Measurements from ENCODE around the gene PPARG.

The PPARG gene

GRCh38 chr3:12340506-12340905, 51.6 kb downstream of the PPARG start:
- TF ChIP-seq, protein P1, sequence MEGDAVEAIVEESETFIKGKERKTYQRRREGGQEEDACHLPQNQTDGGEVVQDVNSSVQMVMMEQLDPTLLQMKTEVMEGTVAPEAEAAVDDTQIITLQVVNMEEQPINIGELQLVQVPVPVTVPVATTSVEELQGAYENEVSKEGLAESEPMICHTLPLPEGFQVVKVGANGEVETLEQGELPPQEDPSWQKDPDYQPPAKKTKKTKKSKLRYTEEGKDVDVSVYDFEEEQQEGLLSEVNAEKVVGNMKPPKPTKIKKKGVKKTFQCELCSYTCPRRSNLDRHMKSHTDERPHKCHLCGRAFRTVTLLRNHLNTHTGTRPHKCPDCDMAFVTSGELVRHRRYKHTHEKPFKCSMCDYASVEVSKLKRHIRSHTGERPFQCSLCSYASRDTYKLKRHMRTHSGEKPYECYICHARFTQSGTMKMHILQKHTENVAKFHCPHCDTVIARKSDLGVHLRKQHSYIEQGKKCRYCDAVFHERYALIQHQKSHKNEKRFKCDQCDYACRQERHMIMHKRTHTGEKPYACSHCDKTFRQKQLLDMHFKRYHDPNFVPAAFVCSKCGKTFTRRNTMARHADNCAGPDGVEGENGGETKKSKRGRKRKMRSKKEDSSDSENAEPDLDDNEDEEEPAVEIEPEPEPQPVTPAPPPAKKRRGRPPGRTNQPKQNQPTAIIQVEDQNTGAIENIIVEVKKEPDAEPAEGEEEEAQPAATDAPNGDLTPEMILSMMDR (conservative IDR thresholded peaks at IDR 0.05; ENCODE audit: control insufficient read depth, insufficient read depth, low read depth, low read length) = no peak
- DNase-seq (ENCODE audit: low read depth) = no peak
- no peak overlapping the region for H3K4me3 ChIP-seq (ENCODE audit: control insufficient read depth, low read depth, low read length)

DNA sequence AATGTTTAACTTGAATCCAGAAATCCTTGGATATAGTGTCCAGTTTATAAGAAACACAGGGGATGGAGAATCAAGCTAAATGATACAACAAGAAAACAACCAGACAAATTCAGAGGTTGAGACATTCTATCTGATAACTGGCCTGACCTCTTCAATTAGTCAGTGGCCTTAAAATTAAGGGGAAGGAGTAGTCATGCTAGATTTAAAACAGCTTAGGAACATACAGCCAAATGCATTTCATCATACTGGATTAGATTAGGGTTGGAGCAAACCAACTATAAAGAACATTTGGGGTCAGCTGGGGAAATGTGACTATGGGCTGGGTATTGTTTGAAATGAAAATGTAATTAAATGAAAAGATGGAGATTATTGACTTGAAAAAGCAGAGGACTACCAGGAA, 53.3 kb downstream of the PPARG start:
- no peak overlapping the region for H3K4me3 ChIP-seq (ENCODE audit: control insufficient read depth, low read depth, low read length)
- TF ChIP-seq, protein P1 (conservative IDR thresholded peaks at IDR 0.05; ENCODE audit: control insufficient read depth, insufficient read depth, low read depth, low read length) = no peak
- peak; percentile 36 for DNase-seq (ENCODE audit: low read depth)

GRCh38 chr3:12343047-12343501, 54.2 kb downstream of the PPARG start:
- H3K4me3 ChIP-seq (ENCODE audit: control insufficient read depth, low read depth, low read length) = no peak overlapping the region
- DNase-seq (ENCODE audit: low read depth) = no peak
- TF ChIP-seq, protein P1 (conservative IDR thresholded peaks at IDR 0.05; ENCODE audit: control insufficient read depth, insufficient read depth, low read depth, low read length) = no peak

DNA sequence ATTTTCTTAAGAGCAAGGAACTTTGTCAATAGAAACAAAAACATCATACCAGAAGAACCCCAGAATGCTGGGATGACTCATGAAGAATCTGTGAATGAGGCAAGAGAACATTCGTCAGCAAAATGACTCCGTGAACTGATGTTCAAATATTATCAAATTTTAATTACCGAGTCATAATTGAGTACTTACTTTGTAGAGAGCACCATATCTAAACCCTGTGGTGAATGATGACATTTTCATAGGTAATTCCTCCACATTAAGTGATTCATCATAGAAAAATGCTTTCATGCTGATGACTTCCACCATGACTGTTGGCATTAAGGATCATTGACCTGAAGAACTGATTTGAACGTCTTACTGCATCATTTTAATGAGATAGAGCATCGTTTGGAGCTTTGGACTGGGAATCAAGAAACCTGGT, 56.3 kb downstream of the PPARG start:
- TF ChIP-seq, protein P1 (conservative IDR thresholded peaks at IDR 0.05; ENCODE audit: control insufficient read depth, insufficient read depth, low read depth, low read length) = no peak
- no peak overlapping the region for H3K4me3 ChIP-seq (ENCODE audit: control insufficient read depth, low read depth, low read length)
- DNase-seq (ENCODE audit: low read depth) = peak; percentile 94

- no peak overlapping the region for H3K4me3 ChIP-seq (ENCODE audit: control insufficient read depth, low read depth, low read length)
- TF ChIP-seq, protein P1 (conservative IDR thresholded peaks at IDR 0.05; ENCODE audit: control insufficient read depth, insufficient read depth, low read depth, low read length) = no peak
- no peak for DNase-seq (ENCODE audit: low read depth)
Measured at GRCh38 chr3:12345584-12346494, 57.0 kb downstream of the PPARG start.

DNA sequence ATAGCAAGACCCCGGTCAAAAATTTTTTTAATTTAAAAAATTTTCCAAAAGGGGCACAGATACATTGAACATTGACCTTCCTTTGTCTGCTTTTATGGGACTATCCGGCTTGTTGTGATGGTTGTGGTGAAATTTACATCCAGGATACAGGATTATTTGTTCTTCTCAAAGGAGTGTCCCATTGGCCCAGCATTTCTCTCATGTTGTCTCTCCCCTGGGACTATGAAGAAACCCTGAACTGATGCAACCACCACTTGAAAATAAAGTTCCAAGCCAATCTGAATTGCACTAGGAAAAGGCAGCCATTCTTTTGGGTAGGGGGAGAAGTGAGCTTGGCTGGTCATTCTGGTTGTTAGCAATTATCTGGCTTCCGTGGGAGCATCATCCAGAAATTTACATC, 58.4 kb downstream of the PPARG start:
- no peak overlapping the region for H3K4me3 ChIP-seq (ENCODE audit: control insufficient read depth, low read depth, low read length)
- TF ChIP-seq, protein P1 (conservative IDR thresholded peaks at IDR 0.05; ENCODE audit: control insufficient read depth, insufficient read depth, low read depth, low read length) = no peak

More for the DNA sequence above, 58.4 kb downstream of the PPARG start:
- peak; percentile 44 for DNase-seq (ENCODE audit: low read depth)
